Measurements from ENCODE around the gene HSD3B1.

DNA sequence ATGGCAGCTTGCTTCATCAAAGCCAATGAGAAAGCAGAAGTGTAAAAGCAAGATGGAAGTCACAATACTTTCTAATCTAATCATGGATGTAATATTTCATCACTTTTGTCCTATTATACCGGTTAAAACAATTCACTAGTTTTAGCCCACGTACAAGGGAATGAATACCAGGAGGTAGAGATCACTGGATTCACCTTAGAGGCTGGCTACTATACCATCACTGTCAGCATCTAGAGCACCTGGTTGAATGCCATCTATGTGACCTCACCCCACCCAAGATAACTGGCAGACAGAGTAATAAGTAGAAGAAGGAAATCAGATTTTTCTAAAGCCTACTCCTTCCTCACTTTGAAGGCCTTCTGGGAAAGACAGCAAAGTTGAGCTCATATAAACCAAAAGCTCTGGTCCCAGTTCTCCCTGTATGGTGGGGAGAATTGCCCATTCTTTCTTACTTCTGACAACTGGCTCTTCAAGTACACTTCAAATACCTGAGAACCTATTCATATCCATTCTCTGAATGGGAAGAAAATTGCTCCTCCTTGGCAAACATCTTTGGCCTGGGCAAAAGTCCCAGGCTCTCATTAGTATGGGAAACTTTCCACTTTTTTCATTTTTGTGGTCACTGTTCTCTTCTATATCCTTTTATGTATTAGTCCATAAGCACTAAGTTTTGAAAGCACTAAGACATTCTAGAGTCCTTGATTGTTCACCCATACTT is 24.8 kb downstream of the HSD3B1 start:
- TF ChIP-seq, protein P1, sequence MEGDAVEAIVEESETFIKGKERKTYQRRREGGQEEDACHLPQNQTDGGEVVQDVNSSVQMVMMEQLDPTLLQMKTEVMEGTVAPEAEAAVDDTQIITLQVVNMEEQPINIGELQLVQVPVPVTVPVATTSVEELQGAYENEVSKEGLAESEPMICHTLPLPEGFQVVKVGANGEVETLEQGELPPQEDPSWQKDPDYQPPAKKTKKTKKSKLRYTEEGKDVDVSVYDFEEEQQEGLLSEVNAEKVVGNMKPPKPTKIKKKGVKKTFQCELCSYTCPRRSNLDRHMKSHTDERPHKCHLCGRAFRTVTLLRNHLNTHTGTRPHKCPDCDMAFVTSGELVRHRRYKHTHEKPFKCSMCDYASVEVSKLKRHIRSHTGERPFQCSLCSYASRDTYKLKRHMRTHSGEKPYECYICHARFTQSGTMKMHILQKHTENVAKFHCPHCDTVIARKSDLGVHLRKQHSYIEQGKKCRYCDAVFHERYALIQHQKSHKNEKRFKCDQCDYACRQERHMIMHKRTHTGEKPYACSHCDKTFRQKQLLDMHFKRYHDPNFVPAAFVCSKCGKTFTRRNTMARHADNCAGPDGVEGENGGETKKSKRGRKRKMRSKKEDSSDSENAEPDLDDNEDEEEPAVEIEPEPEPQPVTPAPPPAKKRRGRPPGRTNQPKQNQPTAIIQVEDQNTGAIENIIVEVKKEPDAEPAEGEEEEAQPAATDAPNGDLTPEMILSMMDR (IDR thresholded peaks at IDR 0.05; ENCODE audit: insufficient read depth, low read length, poor library complexity, severe bottlenecking) = no peak
- no peak for TF ChIP-seq EZH2phosphoT487 (conservative IDR thresholded peaks at IDR 0.05; ENCODE audit: low read length)
